Aorta (tissue), 5 donors: ENCODE data around the gene NDUFAF2. TPM values are rescaled to one million over a fixed set of nuclear protein-coding genes. Genes with fewer than 3 reads are reported as not detected.

Source experiments
- ATAC-seq: fragments of 200-7000 bp; cut with Tn5 transposase; one replicate; pipeline ENCODE4 v1.9.1; 2022; ENCODE audit warnings: moderate library complexity; ENCODE audit not compliant: low FRiP score
- DNase-seq, 2 donors: peaks; one replicate each; pipeline ENCODE4 v3.0.0-alpha.2; 2020
- H3K27ac ChIP-seq, 2 donors: one replicate each; pipeline ENCODE4 v1.5.1; 2013; ENCODE audit warnings: low read length in 2 of 2, mild to moderate bottlenecking in 2 of 2, moderate library complexity in 2 of 2, control low read depth in 1 of 2, inconsistent platforms in 1 of 2, low read depth in 1 of 2
- H3K27me3 ChIP-seq, 2 donors: one replicate each; pipeline ENCODE4 v1.6.1; 2013; ENCODE audit warnings: control low read depth in 1 of 2, low read length in 1 of 2, mild to moderate bottlenecking in 1 of 2, moderate library complexity in 1 of 2; ENCODE audit not compliant: insufficient read depth in 2 of 2, control insufficient read depth in 1 of 2
- H3K36me3 ChIP-seq, 2 donors: one replicate each; pipeline ENCODE4 v1.6.1; 2013; ENCODE audit warnings: control low read depth in 1 of 2, low read length in 1 of 2, mild to moderate bottlenecking in 1 of 2; ENCODE audit not compliant: insufficient read depth in 2 of 2, control insufficient read depth in 1 of 2
- H3K4me1 ChIP-seq, 2 donors: one replicate each; pipeline ENCODE4 v1.6.1; 2013; ENCODE audit warnings: low read length in 2 of 2, control low read depth in 1 of 2, mild to moderate bottlenecking in 1 of 2, moderate library complexity in 1 of 2; ENCODE audit not compliant: insufficient read depth in 2 of 2, control insufficient read depth in 1 of 2
- H3K4me3 ChIP-seq, 2 donors: one replicate each; pipeline ENCODE4 v1.5.1; 2013; ENCODE audit warnings: low read length in 2 of 2, control low read depth in 1 of 2, mild to moderate bottlenecking in 1 of 2
- H3K9me3 ChIP-seq: one replicate; pipeline ENCODE4 v1.6.1; 2013; ENCODE audit warnings: mild to moderate bottlenecking, low read length; ENCODE audit not compliant: control insufficient read depth
- WGBS, 2 donors: extraction: QIAGEN DNeasy Blood & Tissue Kit; methylation state at CpG; one replicate each; pipeline ENCODE4 v1.1.7; 2013; 5-methylcytosine and 5-hydroxymethylcytosine counted together
- intact Hi-C, 2 donors: fragments of 100-400 bp; cut with DNase I; formaldehyde crosslinking; loops; one replicate each; pipeline versions ENCODE4 v1.14.2 to v1.15.0; 2022
- polyA plus RNA-seq, 2 donors: library from polyadenylated mRNA; stranded (reverse); fragments of 200-250 nt; gene quantifications; one replicate each; pipeline ENCODE4 v1.2.3, GENCODE V29; 2013
- total RNA-seq, 2 donors: library from RNA; stranded (reverse); fragmentation: NEBNext Ultra II Directional; extraction: Animal tissue kit (Norgen Biotek cat#: 25700); gene quantifications; one replicate each; pipeline ENCODE4 v1.2.1, GENCODE V29; 2021
- donor health status: healthy with polysubstance abuse.
- donor health status: Bipolar disorder and iron deficiency.
- donor health status: DM: no; HTN: no; CAD: no.
- donor health status: DM: no; HTN: no; CAD: no.
- donor health status: DM: yes; HTN: yes; CAD: no.

The NDUFAF2 gene
- total and polyA plus RNA-seq, 4 donors: 26.1 to 96.5 (median 48.1) TPM

DNA sequence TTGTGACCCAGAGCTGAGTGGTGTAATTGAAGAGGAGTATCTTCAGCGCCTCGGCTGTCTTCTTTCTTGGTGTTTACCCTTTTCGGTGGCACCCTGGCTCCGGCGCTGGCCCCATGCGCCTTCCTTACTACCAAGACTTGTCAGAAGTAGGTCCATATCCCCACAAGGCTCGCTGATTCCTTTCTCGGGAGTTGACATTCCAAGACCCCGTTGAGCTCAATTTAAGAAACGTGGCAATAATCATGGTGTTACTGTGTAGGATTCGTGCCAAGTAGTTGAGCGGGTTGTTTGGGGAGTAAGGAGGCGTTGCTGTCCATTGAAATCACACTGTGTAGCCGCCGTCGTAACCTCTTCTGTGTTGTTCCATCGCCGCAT lies 795 bp downstream of the NDUFAF2 start:
- ATAC-seq (peak; percentile 71), DNase-seq (peak in 1 of 2 donors; percentile 81)
- Histone ChIP-seq H3K4me3 (peak overlapping the region; percentile 61 to 74), H3K27me3 (no peaks in the 10 kb centered on the region), H3K36me3 (no peaks in the 10 kb centered on the region), H3K27ac (peak overlapping the region in 1 of 2 donors; percentile 50), H3K9me3 (no peaks in the 10 kb centered on the region), H3K4me1 (peaks cover 0 to 2% of the 10 kb centered on the region in 2 donors)
- 1% methylated on average over 18 of the region's 18 CpGs for WGBS, 2 donors
- intact Hi-C loops: loop anchor here in 1 of 2 donors (5.0 to 10.0 kb wide), 2 partner anchors 387 to 709 kb away; partner anchors contain the start of gene ZSWIM6

- Histone ChIP-seq H3K4me3 (no peak overlapping the region), H3K9me3 (no peaks in the 10 kb centered on the region), H3K27ac (no peak overlapping the region), H3K27me3 (no peaks in the 10 kb centered on the region), H3K36me3 (no peaks in the 10 kb centered on the region), H3K4me1 (peaks cover 0 to 2% of the 10 kb centered on the region in 2 donors)
- intact Hi-C loops: loop anchor here in 1 of 2 donors (5.0 to 10.0 kb wide), 2 partner anchors 384 to 706 kb away; partner anchors contain the start of gene ZSWIM6
- no peak for DNase-seq
- ATAC-seq: no peak
- WGBS, 2 donors: 97 to 100% methylated on average over 1 of the region's 1 CpG
Measured at GRCh38 chr5:60948738-60949137, 3.7 kb downstream of the NDUFAF2 start.

DNA sequence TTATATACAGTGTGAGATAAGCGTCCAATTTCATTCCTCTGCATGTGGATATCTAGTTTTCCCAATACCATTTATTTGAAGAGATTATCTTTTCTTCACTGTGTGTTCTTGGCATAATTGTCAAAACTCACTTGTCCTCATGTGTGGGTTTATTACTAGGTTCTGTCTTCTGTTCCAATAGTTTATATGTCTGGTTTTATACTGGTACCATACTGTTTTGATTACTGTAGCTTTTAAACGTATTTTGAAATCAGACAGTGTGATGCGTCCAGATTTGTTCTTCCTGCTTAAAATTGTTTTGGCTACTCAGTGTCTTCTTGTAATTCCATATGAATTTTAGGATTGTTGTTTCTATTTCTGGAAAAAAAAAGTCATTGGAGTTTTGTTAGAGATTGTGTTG lies 10.2 kb downstream of the NDUFAF2 start:
- ATAC-seq: no peak
- Histone ChIP-seq H3K36me3 (no peaks in the 10 kb centered on the region), H3K27ac (no peak overlapping the region), H3K4me3 (no peak overlapping the region), H3K27me3 (no peaks in the 10 kb centered on the region), H3K9me3 (no peaks in the 10 kb centered on the region), H3K4me1 (no peaks in the 10 kb centered on the region)
- 96% methylated on average over 3 of the region's 3 CpGs for WGBS, 2 donors
- intact Hi-C loops: loop anchor here in 1 of 2 donors (5.0 to 10.0 kb wide), 2 partner anchors 370 to 1187 kb away; no protein-coding TSS in a partner anchor
- DNase-seq: no peak

DNA sequence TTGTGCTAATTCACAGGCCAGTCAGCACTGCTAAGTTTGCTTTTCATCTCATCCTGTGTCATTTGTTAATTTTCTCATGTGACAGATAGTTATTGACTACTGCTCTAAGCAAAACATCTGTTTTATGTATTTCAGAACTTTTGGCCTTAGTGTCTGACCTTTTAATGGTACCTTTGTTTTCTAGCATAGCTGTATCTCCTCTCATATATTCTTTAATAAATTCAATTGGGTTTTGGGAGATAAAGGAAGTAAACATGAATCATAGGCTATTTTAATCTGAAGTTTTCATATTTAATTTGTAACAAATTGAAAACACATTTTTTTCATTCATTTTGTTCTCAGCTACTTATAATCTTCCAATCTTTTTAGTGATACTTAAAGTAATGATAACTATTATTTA lies 13.1 kb downstream of the NDUFAF2 start:
- H3K4me3 ChIP-seq: no peak overlapping the region
- no peak overlapping the region for H3K27ac ChIP-seq
- H3K27me3 ChIP-seq: no peaks in the 10 kb centered on the region
- no peaks in the 10 kb centered on the region for H3K4me1 ChIP-seq
- no peaks in the 10 kb centered on the region for H3K36me3 ChIP-seq
- DNase-seq (no peak), ATAC-seq (no peak)
- H3K9me3 ChIP-seq: no peaks in the 10 kb centered on the region
- intact Hi-C loops: loop anchor here in 1 of 2 donors (5.0 to 10.0 kb wide), 2 partner anchors 367 to 1184 kb away; no protein-coding TSS in a partner anchor

- no peaks in the 10 kb centered on the region for H3K36me3 ChIP-seq
- no peak overlapping the region for H3K4me3 ChIP-seq
- intact Hi-C loops: loop anchor here in 1 of 2 donors (5.0 to 10.0 kb wide), 2 partner anchors 366 to 1184 kb away; no protein-coding TSS in a partner anchor
- 95 to 97% methylated on average over 2 of the region's 2 CpGs for WGBS, 2 donors
- H3K9me3 ChIP-seq: no peaks in the 10 kb centered on the region
- no peak overlapping the region for H3K27ac ChIP-seq
- DNase-seq: no peak
- no peaks in the 10 kb centered on the region for H3K4me1 ChIP-seq
- no peaks in the 10 kb centered on the region for H3K27me3 ChIP-seq
- no peak for ATAC-seq
Measured at GRCh38 chr5:60958712-60959111, 13.7 kb downstream of the NDUFAF2 start.

GRCh38 chr5:60959156-60959555 lies 14.2 kb downstream of the NDUFAF2 start:
- no peak overlapping the region for H3K27ac ChIP-seq
- DNase-seq (no peak), ATAC-seq (no peak)
- H3K36me3 ChIP-seq: no peaks in the 10 kb centered on the region
- H3K4me1 ChIP-seq: no peaks in the 10 kb centered on the region
- no peaks in the 10 kb centered on the region for H3K9me3 ChIP-seq
- intact Hi-C loops: loop anchor here in 1 of 2 donors (5.0 to 10.0 kb wide), 2 partner anchors 366 to 1183 kb away; no protein-coding TSS in a partner anchor
- H3K4me3 ChIP-seq: no peak overlapping the region
- no peaks in the 10 kb centered on the region for H3K27me3 ChIP-seq

- no peak for DNase-seq
- H3K27me3 ChIP-seq: no peaks in the 10 kb centered on the region
- H3K36me3 ChIP-seq: no peaks in the 10 kb centered on the region
- H3K4me1 ChIP-seq: no peaks in the 10 kb centered on the region
- intact Hi-C loops: loop anchor here in 1 of 2 donors (2.0 to 10.0 kb wide), 3 partner anchors 204 to 697 kb away; partner anchors contain the start of genes SMIM15 and ZSWIM6
- H3K27ac ChIP-seq: no peak overlapping the region
- H3K4me3 ChIP-seq: no peak overlapping the region
- no peaks in the 10 kb centered on the region for H3K9me3 ChIP-seq
- 37 to 38% methylated on average over 2 of the region's 2 CpGs for WGBS, 2 donors
- ATAC-seq: no peak
Measured at GRCh38 chr5:60960591-60960990, 15.6 kb downstream of the NDUFAF2 start.

- H3K27me3 ChIP-seq: no peaks in the 10 kb centered on the region
- WGBS, 2 donors: 92 to 98% methylated on average over 2 of the region's 2 CpGs
- H3K9me3 ChIP-seq: no peaks in the 10 kb centered on the region
- no peak for DNase-seq
- no peaks in the 10 kb centered on the region for H3K4me1 ChIP-seq
- H3K27ac ChIP-seq: no peak overlapping the region
- no peak for ATAC-seq
- H3K36me3 ChIP-seq: no peaks in the 10 kb centered on the region
- no peak overlapping the region for H3K4me3 ChIP-seq
- intact Hi-C loops: loop anchor here in 1 of 2 donors (2.0 to 10.0 kb wide), 3 partner anchors 203 to 696 kb away; partner anchors contain the start of genes SMIM15 and ZSWIM6
Measured at GRCh38 chr5:60961685-60962084, 16.7 kb downstream of the NDUFAF2 start.

DNA sequence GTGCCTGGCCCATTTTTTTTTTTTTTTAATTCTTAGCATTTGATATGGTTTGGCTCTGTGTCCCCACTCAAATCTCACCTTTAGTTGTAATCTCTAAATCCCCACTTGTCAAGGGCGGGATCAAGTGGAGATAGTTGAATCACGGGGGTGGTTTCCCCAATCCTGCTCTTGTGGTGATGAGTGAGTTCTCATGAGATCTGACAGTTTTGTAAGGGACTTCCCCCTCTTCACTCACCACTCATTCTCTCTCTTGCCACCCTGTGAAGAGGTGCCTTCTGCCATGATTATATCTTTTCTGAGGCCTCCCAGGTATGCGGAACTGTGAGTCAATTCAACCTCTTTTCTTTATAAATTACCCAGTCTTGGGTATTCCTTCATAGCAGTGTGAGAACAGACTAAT lies 27.2 kb downstream of the NDUFAF2 start:
- H3K4me1 ChIP-seq: no peaks in the 10 kb centered on the region
- 75 to 96% methylated on average over 3 of the region's 3 CpGs for WGBS, 2 donors
- no peak overlapping the region for H3K4me3 ChIP-seq
- ATAC-seq (no peak), DNase-seq (no peak)
- no peaks in the 10 kb centered on the region for H3K27me3 ChIP-seq
- no peaks in the 10 kb centered on the region for H3K36me3 ChIP-seq
- no peak overlapping the region for H3K27ac ChIP-seq
- intact Hi-C loops: no loop called here
- H3K9me3 ChIP-seq: no peaks in the 10 kb centered on the region
